GM12874 (cell line): ENCODE data around the gene C14orf119.
A peak's percentile ranks its signal among the peaks of the same experiment; 100 is the strongest.

ENCODE experiments used
- CTCF ChIP-seq: IDR thresholded peaks from 2 replicates; pipeline ENCODE4 v1.5.1; 2011; ENCODE audit warnings: low read depth, mild to moderate bottlenecking, control low read depth, low read length, moderate library complexity; ENCODE audit not compliant: insufficient read depth

Gene C14orf119

DNA sequence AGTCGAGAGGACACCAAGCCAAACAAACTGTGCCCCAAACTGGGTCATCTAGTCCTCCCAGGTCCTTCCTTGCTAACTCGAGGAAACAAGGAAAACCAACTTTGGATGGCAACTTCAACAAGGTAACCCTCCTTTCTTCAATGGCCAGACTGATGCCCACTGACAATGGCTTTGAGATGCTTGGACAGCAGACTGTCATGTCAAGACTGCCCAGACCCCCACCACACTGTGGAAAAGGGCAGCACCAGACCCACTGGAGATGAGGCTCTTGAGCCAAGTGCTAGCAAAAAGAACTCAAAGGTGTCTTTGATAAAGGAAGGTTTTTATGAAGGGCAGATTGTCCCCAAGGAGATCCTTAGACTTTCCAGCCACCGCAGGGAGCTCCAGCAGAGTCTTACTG, 28.9 kb upstream of the C14orf119 start:
- no peak for TF ChIP-seq CTCF

DNA sequence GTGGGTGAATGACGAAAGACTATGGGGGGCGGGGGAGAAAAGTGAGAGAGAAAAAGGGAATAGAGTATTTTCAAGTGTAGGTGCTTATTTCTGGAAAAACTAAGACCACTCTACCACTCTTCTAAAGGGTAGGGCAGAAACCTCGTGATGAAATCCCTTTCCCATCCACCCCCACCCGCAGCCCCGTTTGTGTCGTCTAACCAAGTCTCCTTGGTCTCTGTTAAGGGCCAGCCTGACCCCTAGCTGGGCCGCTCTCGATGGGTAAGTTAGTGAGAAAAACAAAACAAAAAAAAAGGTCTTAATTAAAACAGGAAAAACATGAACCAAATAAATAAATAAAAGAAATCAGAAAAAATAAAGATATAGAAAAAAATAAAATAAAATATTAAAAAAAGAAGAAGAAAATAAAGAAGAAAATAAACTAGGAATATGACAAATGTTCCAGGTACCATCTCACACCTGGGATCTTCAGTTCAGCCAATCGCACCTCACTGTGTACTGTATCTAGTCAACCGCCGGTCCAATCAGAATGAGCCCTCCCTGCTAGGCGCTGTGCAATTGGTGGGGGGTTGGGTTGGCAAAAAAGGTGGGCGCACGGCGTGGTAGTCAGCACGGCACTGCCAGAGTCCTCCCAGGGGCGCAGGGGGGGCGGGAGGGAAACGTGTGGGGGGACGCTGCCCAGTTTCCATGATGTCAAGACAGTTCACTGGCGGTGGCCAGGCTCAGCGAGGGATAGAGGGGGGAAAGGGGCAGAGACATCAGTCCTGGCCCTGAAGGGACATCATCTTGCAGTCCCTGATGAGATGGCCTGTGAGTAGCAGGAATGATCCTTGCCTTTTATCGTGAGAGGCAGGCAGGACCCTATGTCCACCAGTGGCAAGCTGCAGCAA, 28.2 kb upstream of the C14orf119 start:
- no peak for TF ChIP-seq CTCF

DNA sequence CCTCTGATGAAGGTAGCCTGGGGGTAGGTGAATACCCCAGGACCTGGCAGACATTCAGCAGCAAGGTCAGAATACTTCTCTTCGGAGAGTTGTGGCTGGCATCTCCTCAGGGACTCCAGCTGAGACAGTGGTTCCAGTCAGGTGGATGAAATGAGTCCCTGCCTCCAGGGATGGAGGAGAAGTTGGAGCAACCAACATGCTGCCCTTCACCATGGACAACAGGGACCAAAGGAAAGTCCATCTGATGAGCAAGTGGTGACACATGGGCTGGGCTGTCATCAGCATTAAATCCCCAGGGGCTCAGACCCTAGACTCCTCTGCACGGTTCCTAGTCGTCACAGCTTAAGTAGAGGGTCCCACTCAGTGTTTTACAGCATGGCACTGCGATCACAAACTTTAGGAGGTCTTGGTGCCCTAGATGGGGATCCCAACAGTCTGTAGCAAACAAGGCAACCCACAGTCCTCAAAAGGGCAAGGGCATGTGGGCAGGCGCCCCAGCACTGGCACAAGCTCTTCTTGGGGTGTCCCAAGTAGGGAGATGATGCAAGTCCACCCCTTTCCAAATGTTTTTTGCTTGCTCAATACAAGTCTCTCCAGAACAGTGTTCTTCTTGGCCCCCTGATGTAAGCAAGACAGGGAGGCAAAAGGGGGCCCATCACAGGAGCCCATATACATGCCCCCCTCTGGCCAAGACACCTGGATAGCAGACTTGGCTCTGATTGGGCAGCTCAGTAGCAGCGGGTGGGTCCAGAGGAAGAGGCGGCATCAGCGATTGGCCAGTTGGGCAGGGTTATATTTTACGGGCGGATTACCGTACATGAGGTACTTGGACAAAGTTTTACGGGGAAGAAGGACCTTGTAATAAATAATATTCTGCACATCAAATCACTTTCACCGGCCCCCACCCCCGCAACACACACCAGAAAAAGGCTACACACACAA, 27.2 kb upstream of the C14orf119 start:
- TF ChIP-seq CTCF = no peak

DNA sequence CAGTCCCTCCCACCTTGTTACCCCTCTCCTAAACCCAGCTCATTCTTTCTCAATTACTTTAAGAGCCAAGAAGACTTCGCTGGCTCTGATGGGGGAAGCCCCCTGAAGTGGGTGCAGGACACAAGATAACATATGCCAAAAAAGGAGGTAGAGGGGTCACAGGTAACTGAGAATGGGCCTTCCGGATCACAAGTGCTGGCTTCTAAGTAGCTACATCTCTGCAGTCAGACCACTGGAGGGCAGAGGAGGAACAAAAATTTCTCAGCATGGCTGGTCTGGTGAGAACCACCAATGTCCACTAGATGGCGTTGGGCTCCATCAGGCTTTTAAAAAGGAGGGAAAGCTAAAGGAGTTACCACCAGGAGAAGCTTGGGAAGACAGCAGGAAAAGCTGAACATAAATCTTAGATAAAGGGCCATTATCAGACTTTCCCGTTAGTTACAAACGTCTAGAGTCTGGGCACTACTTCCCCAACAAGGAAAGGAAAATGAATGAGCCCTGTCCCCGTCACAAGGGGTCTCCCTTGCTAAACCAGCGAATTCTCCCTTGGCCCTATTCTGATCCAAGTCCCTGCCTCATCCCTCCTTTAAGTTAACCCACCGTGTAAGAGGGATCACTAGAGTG, 26.4 kb upstream of the C14orf119 start:
- peak; percentile 96 for TF ChIP-seq CTCF

- TF ChIP-seq CTCF = no peak
Measured at GRCh38 chr14:23069413-23069806, 25.9 kb upstream of the C14orf119 start.

- no peak for TF ChIP-seq CTCF
Measured at GRCh38 chr14:23070262-23071129, 24.8 kb upstream of the C14orf119 start.
